Fibroblast of the aortic adventitia (primary cell): ENCODE results near the gene PIPOX. TPM values are rescaled to one million over a fixed set of nuclear protein-coding genes. Genes with fewer than 3 reads are reported as not detected.

ENCODE experiments used
- DNase-seq: peaks from one replicate; pipeline ENCODE4 v3.0.0-alpha.2; 2010; ENCODE audit warnings: low read depth
- H3K4me3 ChIP-seq: 2 replicates; pipeline ENCODE4 v1.5.1; 2011; ENCODE audit warnings: low read depth, mild to moderate bottlenecking, control low read depth, low read length, moderate library complexity
- total RNA-seq: library from RNA; depleted of rRNA; stranded (reverse); fragments of >200 nt; gene quantifications from 2 replicates; pipeline ENCODE4 v1.2.3, GENCODE V29; 2012; ENCODE audit warnings: low replicate concordance
- TF ChIP-seq, protein P1 (sequence below): IDR thresholded peaks from 2 replicates; pipeline ENCODE4 v1.5.1; 2011; ENCODE audit warnings: mild to moderate bottlenecking, low read length, control low read depth, inconsistent platforms; ENCODE audit not compliant: insufficient read depth

PIPOX gene
- total RNA-seq, 1 donor = 1.8 TPM

DNA sequence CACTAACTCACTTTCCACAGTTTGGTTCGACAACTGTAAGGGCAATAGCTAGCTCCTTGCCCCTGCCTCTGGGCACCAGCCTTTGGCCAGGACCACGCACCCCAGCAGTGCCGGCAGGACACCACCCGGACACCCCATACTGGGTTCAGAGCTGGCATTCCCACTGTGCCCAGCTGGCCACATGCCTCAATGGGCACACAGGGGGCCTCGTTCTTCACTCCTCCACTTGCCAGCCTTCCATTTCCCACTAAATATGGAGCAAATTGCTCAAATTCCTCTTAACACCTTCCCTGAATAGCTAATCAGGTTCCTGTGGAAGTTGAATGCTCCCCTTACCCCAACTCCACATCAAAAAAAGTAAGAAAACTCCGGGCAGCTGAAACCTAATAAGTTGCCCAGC, 52.5 kb downstream of the PIPOX start:
- H3K4me3 ChIP-seq = no peak overlapping the region
- DNase-seq = no peak
- TF ChIP-seq, protein P1, sequence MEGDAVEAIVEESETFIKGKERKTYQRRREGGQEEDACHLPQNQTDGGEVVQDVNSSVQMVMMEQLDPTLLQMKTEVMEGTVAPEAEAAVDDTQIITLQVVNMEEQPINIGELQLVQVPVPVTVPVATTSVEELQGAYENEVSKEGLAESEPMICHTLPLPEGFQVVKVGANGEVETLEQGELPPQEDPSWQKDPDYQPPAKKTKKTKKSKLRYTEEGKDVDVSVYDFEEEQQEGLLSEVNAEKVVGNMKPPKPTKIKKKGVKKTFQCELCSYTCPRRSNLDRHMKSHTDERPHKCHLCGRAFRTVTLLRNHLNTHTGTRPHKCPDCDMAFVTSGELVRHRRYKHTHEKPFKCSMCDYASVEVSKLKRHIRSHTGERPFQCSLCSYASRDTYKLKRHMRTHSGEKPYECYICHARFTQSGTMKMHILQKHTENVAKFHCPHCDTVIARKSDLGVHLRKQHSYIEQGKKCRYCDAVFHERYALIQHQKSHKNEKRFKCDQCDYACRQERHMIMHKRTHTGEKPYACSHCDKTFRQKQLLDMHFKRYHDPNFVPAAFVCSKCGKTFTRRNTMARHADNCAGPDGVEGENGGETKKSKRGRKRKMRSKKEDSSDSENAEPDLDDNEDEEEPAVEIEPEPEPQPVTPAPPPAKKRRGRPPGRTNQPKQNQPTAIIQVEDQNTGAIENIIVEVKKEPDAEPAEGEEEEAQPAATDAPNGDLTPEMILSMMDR = no peak

DNA sequence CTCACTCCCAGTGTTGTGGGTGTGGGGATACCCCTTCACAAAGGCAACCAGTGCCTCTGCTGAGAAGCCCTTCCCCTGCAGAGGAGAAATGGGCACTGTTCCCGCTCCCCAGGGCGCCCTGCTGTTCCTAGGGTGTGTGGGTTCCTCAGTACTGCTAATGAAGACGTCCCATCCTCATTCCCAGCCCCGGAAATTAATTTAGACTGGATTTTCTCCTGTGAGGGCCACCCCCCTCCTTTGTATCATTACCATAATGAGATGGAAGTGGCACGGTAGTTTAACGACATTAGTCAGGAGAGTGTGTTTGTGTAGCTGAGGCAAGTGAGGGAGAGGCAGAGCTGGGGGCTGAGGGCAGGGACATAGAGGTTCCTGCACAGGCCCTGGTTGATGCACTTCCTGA, 53.2 kb downstream of the PIPOX start:
- no peak for DNase-seq
- H3K4me3 ChIP-seq = no peak overlapping the region
- TF ChIP-seq, protein P1 = no peak

DNA sequence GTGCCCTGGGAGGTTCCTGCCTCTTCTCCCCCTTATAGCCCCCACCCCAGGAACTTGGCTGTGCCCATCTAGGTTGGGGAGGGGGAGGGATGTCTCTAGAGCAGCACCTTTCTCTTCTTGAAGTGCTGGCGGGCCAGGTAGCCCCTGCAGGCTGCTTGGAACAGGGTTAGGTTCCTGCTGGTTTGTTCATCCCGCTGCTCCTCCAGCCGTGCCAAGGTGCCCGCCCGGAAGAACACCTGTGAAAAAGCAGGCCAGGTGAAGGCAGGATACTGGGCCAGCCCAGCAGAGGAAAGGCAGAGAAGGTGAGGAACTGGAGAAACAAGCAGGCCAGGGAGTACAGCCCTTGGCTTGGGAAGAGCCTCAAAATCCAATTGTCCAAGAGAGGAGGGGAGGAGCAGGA, 56.6 kb downstream of the PIPOX start:
- no peak for DNase-seq
- TF ChIP-seq, protein P1 = no peak
- H3K4me3 ChIP-seq = no peak overlapping the region

DNA sequence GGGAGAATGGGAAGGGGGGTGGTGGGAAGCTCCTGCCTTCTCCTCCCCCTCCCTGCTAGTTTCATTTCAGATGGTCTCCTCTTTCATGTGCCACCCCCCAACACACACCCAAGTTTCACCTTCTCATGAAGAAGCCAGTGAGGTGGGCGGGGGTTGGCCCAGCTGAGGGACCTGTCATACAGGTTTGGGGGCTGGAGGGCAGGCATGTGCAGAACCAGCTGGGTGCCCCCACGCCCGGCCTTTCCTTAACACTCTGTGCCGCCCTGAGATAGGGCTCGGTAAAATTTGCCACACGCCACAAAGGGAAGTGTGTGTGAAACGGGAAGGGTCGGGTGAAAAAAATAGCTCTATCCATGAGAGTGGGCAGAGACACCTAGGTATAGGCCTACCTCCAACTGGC, 57.4 kb downstream of the PIPOX start:
- TF ChIP-seq, protein P1 = no peak
- no peak overlapping the region for H3K4me3 ChIP-seq
- DNase-seq = no peak

DNA sequence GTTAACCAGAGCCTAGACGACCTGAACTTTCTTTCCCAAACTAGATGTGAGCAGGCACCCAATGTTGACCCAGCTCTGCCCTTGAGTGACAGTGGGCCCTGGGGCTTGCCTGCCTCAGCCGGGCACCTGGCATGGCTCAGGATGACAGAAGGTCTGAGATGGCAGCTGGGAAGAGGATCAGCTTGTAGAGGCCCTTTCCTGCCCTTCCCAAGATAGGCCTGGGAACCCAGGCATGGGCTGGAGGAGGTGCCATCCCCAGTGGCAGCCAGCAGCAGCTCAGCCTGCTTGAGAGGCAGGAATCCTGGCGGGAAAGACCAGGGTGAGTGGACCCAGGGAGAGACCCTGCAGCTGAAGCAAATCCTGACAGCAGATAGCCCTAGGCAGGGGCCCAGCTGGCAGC, 59.1 kb downstream of the PIPOX start:
- no peak overlapping the region for H3K4me3 ChIP-seq
- no peak for DNase-seq
- TF ChIP-seq, protein P1 = no peak

DNA sequence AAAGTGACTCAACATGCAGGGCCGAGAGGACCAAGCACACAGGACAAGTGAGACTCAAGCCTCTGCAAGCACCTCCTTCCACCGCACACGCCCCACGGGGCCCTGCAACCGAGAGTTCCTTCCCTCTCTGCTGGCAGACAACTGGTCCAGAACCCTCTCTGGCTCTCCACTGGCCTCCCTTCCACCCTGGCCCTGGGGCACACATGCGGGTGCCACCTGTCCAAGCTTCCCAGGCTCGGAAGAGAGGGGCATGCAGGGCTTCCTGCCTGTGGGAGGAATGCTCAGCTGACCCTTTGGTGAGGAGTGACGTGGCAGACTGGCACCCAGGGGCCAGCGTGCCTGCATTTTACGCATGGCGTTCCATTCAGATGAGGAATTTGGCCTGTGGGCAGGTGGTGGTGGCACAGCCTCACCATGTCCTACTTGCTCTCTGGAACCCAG, 59.8 kb downstream of the PIPOX start:
- H3K4me3 ChIP-seq = no peak overlapping the region
- no peak for DNase-seq
- TF ChIP-seq, protein P1 = no peak

DNA sequence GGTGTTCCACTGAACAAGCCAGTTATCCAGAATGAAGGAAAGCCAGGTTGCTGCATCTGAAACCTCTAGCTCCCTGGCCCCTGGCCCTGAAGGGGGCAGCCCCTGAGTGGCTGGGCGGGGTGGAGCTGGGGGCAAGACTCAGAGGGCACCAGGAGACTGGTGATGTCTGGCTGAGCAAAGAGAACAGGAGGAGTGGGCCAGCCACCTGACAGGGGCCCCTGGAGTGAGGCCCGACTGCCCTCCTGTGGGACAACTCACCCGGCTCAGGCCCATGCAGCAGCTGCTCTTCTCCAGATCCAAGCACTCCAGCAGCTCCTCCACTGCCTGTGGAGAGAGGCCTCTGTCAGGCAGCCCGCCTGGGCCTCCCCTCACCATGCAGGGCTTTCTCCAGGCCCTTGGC, 60.4 kb downstream of the PIPOX start:
- no peak for DNase-seq
- no peak overlapping the region for H3K4me3 ChIP-seq
- TF ChIP-seq, protein P1 = no peak
